ENCODE measurements around the gene ARHGEF28. TPM values are rescaled to one million over a fixed set of nuclear protein-coding genes. Genes with fewer than 3 reads are reported as not detected.

ARHGEF28 gene
- total RNA-seq, 1 experiment from 2014 or later: 0.57 TPM

DNA sequence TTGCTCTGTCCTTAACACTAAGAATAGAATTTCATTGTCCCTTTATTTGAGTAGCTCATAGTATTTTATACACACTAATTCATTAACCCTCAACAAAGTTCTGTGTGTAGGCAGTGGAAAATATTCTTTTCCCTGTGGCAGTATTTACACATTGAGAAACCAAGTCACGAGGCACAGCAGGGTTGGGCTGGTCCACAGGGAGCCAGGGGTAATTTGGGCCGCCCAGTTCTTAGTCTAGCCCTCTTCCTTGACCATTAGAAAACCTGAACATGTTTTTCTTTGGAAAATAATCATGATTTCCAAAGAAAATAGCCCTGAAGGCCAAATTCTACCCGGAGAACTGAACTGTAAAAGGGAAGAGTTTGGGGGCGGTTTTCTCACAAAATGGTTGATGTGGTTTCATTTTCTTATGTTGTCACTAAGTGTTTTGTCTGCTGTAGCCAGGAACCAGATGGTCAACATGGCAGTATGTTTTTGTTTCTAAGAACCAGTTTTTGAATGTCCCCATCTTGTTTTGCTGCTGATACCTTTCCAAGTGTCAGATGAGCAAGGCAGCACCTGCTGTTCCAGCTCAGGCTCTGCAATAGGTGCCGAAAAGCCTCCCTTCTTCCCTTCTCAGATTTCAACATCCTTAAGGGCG lies 29.6 kb downstream of the ARHGEF28 start:
- H3K27ac ChIP-seq (ENCODE audit: insufficient read length, low read depth, low read length): no peak overlapping the region
- H4K20me1 ChIP-seq (ENCODE audit: control insufficient read depth, insufficient read depth, insufficient read length): no peaks in the 10 kb centered on the region
- H3K23me2 ChIP-seq (ENCODE audit: insufficient read length, low read depth, low read length, poor library complexity, severe bottlenecking): no peaks in the 10 kb centered on the region
- no peak overlapping the region for H3K9ac ChIP-seq (ENCODE audit: extremely low read depth, insufficient read length, low read length)
- no peaks in the 10 kb centered on the region for H3K79me2 ChIP-seq (ENCODE audit: insufficient read depth, low read length)
- no peaks in the 10 kb centered on the region for H3K4me1 ChIP-seq (ENCODE audit: insufficient read depth, low read length)
- H3K27me3 ChIP-seq (ENCODE audit: insufficient read depth, low read length): no peaks in the 10 kb centered on the region
- no peak overlapping the region for H3K23ac ChIP-seq (ENCODE audit: insufficient read length, low read depth, low read length)
- Mint-ChIP-seq H3K27ac (no peak overlapping the region), H3K9me3 (no peaks in the 10 kb centered on the region), H3K4me3 (no peak overlapping the region), H3K4me1 (peaks cover 0 to 6% of the 10 kb centered on the region in 2 experiments; a peak in 2 of 4 replicates), H3K27me3 (ENCODE audit: low read depth) (peaks cover 2% of the 10 kb centered on the region), H3K36me3 (ENCODE audit: insufficient read depth in 1 of 3, low read depth in 3 of 3) (no peaks in the 10 kb centered on the region)
- no peak overlapping the region for H4K5ac ChIP-seq (ENCODE audit: insufficient read length, low read depth, low read length)
- H3K14ac ChIP-seq (ENCODE audit: insufficient read depth, low read length): no peak overlapping the region
- H2BK12ac ChIP-seq (ENCODE audit: insufficient read length, low read depth, low read length): no peak overlapping the region
- no peak overlapping the region for H4K91ac ChIP-seq (ENCODE audit: insufficient read length, low read depth, low read length)
- H2BK20ac ChIP-seq (ENCODE audit: low read depth, low read length, poor library complexity, severe bottlenecking): no peak overlapping the region
- no peak overlapping the region for H4K8ac ChIP-seq (replicated peaks; ENCODE audit: insufficient read length, low read depth, low read length)
- no peak overlapping the region for H2AFZ ChIP-seq (ENCODE audit: low read length)
- no peak overlapping the region for H3K18ac ChIP-seq (ENCODE audit: insufficient read length, low read depth, low read length)
- no peaks in the 10 kb centered on the region for H3K79me1 ChIP-seq (ENCODE audit: insufficient read depth, low read depth, low read length, poor library complexity, severe bottlenecking)
- H3K4ac ChIP-seq (ENCODE audit: low read depth, low read length): no peak overlapping the region
- no peak overlapping the region for H2BK120ac ChIP-seq (ENCODE audit: low read depth, low read length, poor library complexity, severe bottlenecking)
- WGBS (ENCODE audit: extremely low coverage, insufficient read length, low lambda C conversion rate): no CpG with 5 or more reads among the region's 6 CpGs
- no peak overlapping the region for H3T11ph ChIP-seq (ENCODE audit: low read length)
- H2AK5ac ChIP-seq (ENCODE audit: insufficient read length, low read length): no peak overlapping the region
- H3K56ac ChIP-seq (ENCODE audit: insufficient read length, low read depth, low read length): no peak overlapping the region
- no peak for DNase-seq
- H3K9me3 ChIP-seq (ENCODE audit: control insufficient read depth, low read depth, low read length): no peaks in the 10 kb centered on the region
- no peak overlapping the region for H3K4me2 ChIP-seq (ENCODE audit: insufficient read depth, insufficient read length, low read length)
- H2BK5ac ChIP-seq (ENCODE audit: insufficient read length, low read length): no peak overlapping the region
- TF ChIP-seq, protein P1, sequence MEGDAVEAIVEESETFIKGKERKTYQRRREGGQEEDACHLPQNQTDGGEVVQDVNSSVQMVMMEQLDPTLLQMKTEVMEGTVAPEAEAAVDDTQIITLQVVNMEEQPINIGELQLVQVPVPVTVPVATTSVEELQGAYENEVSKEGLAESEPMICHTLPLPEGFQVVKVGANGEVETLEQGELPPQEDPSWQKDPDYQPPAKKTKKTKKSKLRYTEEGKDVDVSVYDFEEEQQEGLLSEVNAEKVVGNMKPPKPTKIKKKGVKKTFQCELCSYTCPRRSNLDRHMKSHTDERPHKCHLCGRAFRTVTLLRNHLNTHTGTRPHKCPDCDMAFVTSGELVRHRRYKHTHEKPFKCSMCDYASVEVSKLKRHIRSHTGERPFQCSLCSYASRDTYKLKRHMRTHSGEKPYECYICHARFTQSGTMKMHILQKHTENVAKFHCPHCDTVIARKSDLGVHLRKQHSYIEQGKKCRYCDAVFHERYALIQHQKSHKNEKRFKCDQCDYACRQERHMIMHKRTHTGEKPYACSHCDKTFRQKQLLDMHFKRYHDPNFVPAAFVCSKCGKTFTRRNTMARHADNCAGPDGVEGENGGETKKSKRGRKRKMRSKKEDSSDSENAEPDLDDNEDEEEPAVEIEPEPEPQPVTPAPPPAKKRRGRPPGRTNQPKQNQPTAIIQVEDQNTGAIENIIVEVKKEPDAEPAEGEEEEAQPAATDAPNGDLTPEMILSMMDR (conservative IDR thresholded peaks at IDR 0.05): no peak
- H2BK15ac ChIP-seq (ENCODE audit: low read depth, low read length): no peak overlapping the region
